ENCODE data around the gene NOXO1. TPM values are rescaled to one million over a fixed set of nuclear protein-coding genes. Genes with fewer than 3 reads are reported as not detected.

The NOXO1 gene
- polyA plus RNA-seq, 1 donor (not counting 4 experiments of a cell fraction or from before 2014, with no cell fraction given) = 0.38 TPM

GRCh38 chr16:1976951-1977874 lies 4.1 kb downstream of the NOXO1 start:
- Histone ChIP-seq H3K79me2 (ENCODE audit: control insufficient read depth, insufficient read depth, low read length) (peaks cover 25% of the 10 kb centered on the region), H3K9ac (ENCODE audit: control insufficient read depth, extremely low read depth, insufficient read depth, low read length) (no peak overlapping the region), H3K27ac (ENCODE audit: control insufficient read depth, insufficient read depth, low read length) (no peak overlapping the region), H3K9me3 (ENCODE audit: control insufficient read depth, low read depth, low read length) (no peaks in the 10 kb centered on the region), H2AFZ (ENCODE audit: control insufficient read depth, low read length) (no peak overlapping the region), H3K27me3 (ENCODE audit: control insufficient read depth, extremely low read depth, insufficient read depth, low read length) (peaks cover 19% of the 10 kb centered on the region), H4K20me1 (ENCODE audit: control insufficient read depth, extremely low read depth, insufficient read depth, low read length) (no peaks in the 10 kb centered on the region), H3K4me3 (ENCODE audit: control insufficient read depth in 2 of 3, extremely low read depth in 1 of 3, insufficient read depth in 2 of 3, low read depth in 1 of 3, low read length in 3 of 3) (no peak overlapping the region), H3K4me1 (ENCODE audit: control insufficient read depth, extremely low read depth, insufficient read depth, low read length) (peaks cover 34% of the 10 kb centered on the region), H3K9me1 (ENCODE audit: control insufficient read depth, extremely low read depth, insufficient read depth, low read length) (no peaks in the 10 kb centered on the region), H3K4me2 (ENCODE audit: control insufficient read depth, extremely low read depth, insufficient read depth, low read depth, low read length) (no peak overlapping the region), H3K36me3 (ENCODE audit: control insufficient read depth in 2 of 2, extremely low read depth in 1 of 2, insufficient read depth in 2 of 2, low read length in 2 of 2) (peaks cover 14 to 23% of the 10 kb centered on the region in 2 experiments)
- dilution Hi-C loops (cut with MboI; ENCODE audit: extremely low pct_ligation_motif_present, low sequenced_read_pairs) = no loop called here
- FAIRE-seq = no peak
- no peak for TF ChIP-seq CTCF (optimal IDR thresholded peaks at IDR 0.05 in 1 of 3, IDR thresholded peaks at IDR 0.05 in 1 of 3, conservative IDR thresholded peaks at IDR 0.05 in 1 of 3; ENCODE audit: extremely low read depth in 1 of 3, insufficient read depth in 2 of 3, low read length in 3 of 3)
- no peak for TF ChIP-seq EZH2 (IDR thresholded peaks at IDR 0.05; ENCODE audit: low read length)
- no peak for DNase-seq (ENCODE audit: low read depth, low spot score)

- peaks cover 14 to 23% of the 10 kb centered on the region in 2 experiments for H3K36me3 ChIP-seq (ENCODE audit: control insufficient read depth in 2 of 2, extremely low read depth in 1 of 2, insufficient read depth in 2 of 2, low read length in 2 of 2)
- no peak overlapping the region for H2AFZ ChIP-seq (ENCODE audit: control insufficient read depth, low read length)
- H3K4me3 ChIP-seq (ENCODE audit: control insufficient read depth in 2 of 3, extremely low read depth in 1 of 3, insufficient read depth in 2 of 3, low read depth in 1 of 3, low read length in 3 of 3) = no peak overlapping the region
- H3K27ac ChIP-seq (ENCODE audit: control insufficient read depth, insufficient read depth, low read length) = no peak overlapping the region
- H3K9ac ChIP-seq (ENCODE audit: control insufficient read depth, extremely low read depth, insufficient read depth, low read length) = no peak overlapping the region
- no peak overlapping the region for H3K4me2 ChIP-seq (ENCODE audit: control insufficient read depth, extremely low read depth, insufficient read depth, low read depth, low read length)
- DNase-seq (ENCODE audit: low read depth, low spot score) = no peak
- H3K4me1 ChIP-seq (ENCODE audit: control insufficient read depth, extremely low read depth, insufficient read depth, low read length) = peaks cover 27% of the 10 kb centered on the region
- no peak for TF ChIP-seq EZH2 (IDR thresholded peaks at IDR 0.05; ENCODE audit: low read length)
- no peak for TF ChIP-seq CTCF (optimal IDR thresholded peaks at IDR 0.05 in 1 of 3, IDR thresholded peaks at IDR 0.05 in 1 of 3, conservative IDR thresholded peaks at IDR 0.05 in 1 of 3; ENCODE audit: extremely low read depth in 1 of 3, insufficient read depth in 2 of 3, low read length in 3 of 3)
- H3K9me1 ChIP-seq (ENCODE audit: control insufficient read depth, extremely low read depth, insufficient read depth, low read length) = no peaks in the 10 kb centered on the region
- dilution Hi-C loops (cut with MboI; ENCODE audit: extremely low pct_ligation_motif_present, low sequenced_read_pairs) = no loop called here
- H4K20me1 ChIP-seq (ENCODE audit: control insufficient read depth, extremely low read depth, insufficient read depth, low read length) = no peaks in the 10 kb centered on the region
- H3K27me3 ChIP-seq (ENCODE audit: control insufficient read depth, extremely low read depth, insufficient read depth, low read length) = peaks cover 8% of the 10 kb centered on the region
- FAIRE-seq = no peak
- no peaks in the 10 kb centered on the region for H3K9me3 ChIP-seq (ENCODE audit: control insufficient read depth, low read depth, low read length)
- peaks cover 29% of the 10 kb centered on the region for H3K79me2 ChIP-seq (ENCODE audit: control insufficient read depth, insufficient read depth, low read length)
Observed at GRCh38 chr16:1976216-1976520, 5.1 kb downstream of the NOXO1 start.

Data from keratinocyte (primary cell).